Lung (tissue), 12 donors: Measurements from ENCODE around the gene PTPRN2. TPM values are rescaled to one million over a fixed set of nuclear protein-coding genes. Genes with fewer than 3 reads are reported as not detected.

Experiments
- ATAC-seq: fragments of 200-7000 bp; cut with Tn5 transposase; one replicate; pipeline ENCODE4 v1.9.1; 2020; ENCODE audit warnings: moderate number of reproducible peaks; ENCODE audit not compliant: insufficient read depth, low FRiP score
- DNase-seq, 3 donors: peaks; one replicate each; pipeline ENCODE4 v3.0.0-alpha.2; 2013 to 2017
- H3K27ac ChIP-seq, 2 donors: one replicate each; pipeline ENCODE4 v1.5.1; 2013; ENCODE audit warnings: mild to moderate bottlenecking in 2 of 2, moderate library complexity in 2 of 2, control low read depth in 1 of 2, inconsistent platforms in 1 of 2, low read depth in 1 of 2, low read length in 1 of 2
- H3K27me3 ChIP-seq, 3 donors: one replicate each; pipeline ENCODE4 v1.5.1; 2013; ENCODE audit warnings: low read length in 2 of 3; ENCODE audit not compliant: control insufficient read depth in 3 of 3, insufficient read depth in 3 of 3
- H3K36me3 ChIP-seq, 4 donors: one replicate each; pipeline ENCODE4 v1.5.1; 2013; ENCODE audit warnings: low read length in 4 of 4, mild to moderate bottlenecking in 1 of 4, moderate library complexity in 1 of 4; ENCODE audit not compliant: control insufficient read depth in 4 of 4, insufficient read depth in 4 of 4
- H3K4me1 ChIP-seq, 5 donors: one replicate each; pipeline ENCODE4 v1.5.1; 2013; ENCODE audit warnings: low read length in 5 of 5, mild to moderate bottlenecking in 2 of 5, moderate library complexity in 1 of 5; ENCODE audit not compliant: control insufficient read depth in 5 of 5, insufficient read depth in 5 of 5
- H3K4me3 ChIP-seq: one replicate; pipeline ENCODE4 v1.5.1; 2013; ENCODE audit warnings: mild to moderate bottlenecking, control low read depth, moderate library complexity
- H3K9ac ChIP-seq, 2 donors: one replicate each; pipeline ENCODE4 v1.5.1; 2013; ENCODE audit warnings: low read length in 2 of 2, control low read depth in 1 of 2; ENCODE audit not compliant: insufficient read depth in 1 of 2
- H3K9me3 ChIP-seq, 4 donors: one replicate each; pipeline ENCODE4 v1.5.1; 2013; ENCODE audit warnings: low read length in 3 of 4, mild to moderate bottlenecking in 1 of 4, moderate library complexity in 1 of 4; ENCODE audit not compliant: control insufficient read depth in 4 of 4, insufficient read depth in 3 of 4
- WGBS, 2 donors: extraction: QIAGEN DNeasy Blood & Tissue Kit; methylation state at CpG; one replicate each; pipeline ENCODE4 v1.1.7; 2013; 5-methylcytosine and 5-hydroxymethylcytosine counted together
- polyA plus RNA-seq, 2 donors: library from polyadenylated mRNA; stranded (reverse); fragments of 200-250 nt; gene quantifications; one replicate each; pipeline ENCODE4 v1.2.1, GENCODE V29; 2013
- total RNA-seq, 2 donors: library from RNA; depleted of rRNA in 1 of 2; stranded (reverse); fragments of >200 nt in 1 of 2; gene quantifications; one replicate each; pipeline ENCODE4 v1.2.1, GENCODE V29; 2014 to 2021
- TF ChIP-seq, protein P1 (sequence below): IDR thresholded peaks from 2 replicates; pipeline ENCODE4 v1.5.1; 2012; ENCODE audit warnings: mild to moderate bottlenecking; ENCODE audit errors: control extremely low read depth, extremely low read depth
- donor health status: control.
- donor health status: control.
- donor health status: Bipolar disorder and iron deficiency.
- donor health status: healthy.
- donor health status: DM: yes; HTN: yes; CAD: no.

Gene PTPRN2
- total and polyA plus RNA-seq, 4 donors, result 2.1 to 7.4 (median 4.4) TPM

DNA sequence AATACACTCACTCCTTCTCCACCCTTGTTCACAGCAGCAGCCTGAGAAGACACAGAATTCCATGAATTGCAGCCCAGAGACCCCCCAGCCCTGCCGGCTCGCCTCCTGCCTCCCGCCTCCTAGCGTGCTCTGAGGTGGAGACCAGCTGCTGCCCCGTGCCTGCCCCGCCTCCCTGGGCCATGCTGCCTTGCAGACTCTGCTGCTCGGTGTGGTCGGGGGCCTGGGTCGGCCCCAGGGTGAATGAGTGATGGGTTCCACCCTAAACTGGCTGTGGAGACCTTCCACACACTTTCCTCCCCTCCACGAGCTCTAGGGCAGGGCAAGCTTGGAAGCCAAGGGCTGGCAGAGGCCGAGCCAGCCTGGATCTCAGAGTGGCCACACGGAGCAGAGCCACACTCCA lies 771.5 kb downstream of the PTPRN2 start:
- ATAC-seq (no peak), DNase-seq (peak in 2 of 3 donors; percentile 5 to 23)
- no peaks in the 10 kb centered on the region for H3K4me1 ChIP-seq
- H3K4me3 ChIP-seq, result no peak overlapping the region
- H3K9me3 ChIP-seq, result peaks cover 0 to 14% (median 0%) of the 10 kb centered on the region in 4 donors
- no peak overlapping the region for H3K9ac ChIP-seq
- H3K27ac ChIP-seq, result no peak overlapping the region
- no peaks in the 10 kb centered on the region for H3K36me3 ChIP-seq
- WGBS, 2 donors, result 61 to 74% methylated on average over 12 of the region's 12 CpGs
- peaks cover 0 to 4% (median 0%) of the 10 kb centered on the region in 3 donors for H3K27me3 ChIP-seq
- TF ChIP-seq, protein P1, sequence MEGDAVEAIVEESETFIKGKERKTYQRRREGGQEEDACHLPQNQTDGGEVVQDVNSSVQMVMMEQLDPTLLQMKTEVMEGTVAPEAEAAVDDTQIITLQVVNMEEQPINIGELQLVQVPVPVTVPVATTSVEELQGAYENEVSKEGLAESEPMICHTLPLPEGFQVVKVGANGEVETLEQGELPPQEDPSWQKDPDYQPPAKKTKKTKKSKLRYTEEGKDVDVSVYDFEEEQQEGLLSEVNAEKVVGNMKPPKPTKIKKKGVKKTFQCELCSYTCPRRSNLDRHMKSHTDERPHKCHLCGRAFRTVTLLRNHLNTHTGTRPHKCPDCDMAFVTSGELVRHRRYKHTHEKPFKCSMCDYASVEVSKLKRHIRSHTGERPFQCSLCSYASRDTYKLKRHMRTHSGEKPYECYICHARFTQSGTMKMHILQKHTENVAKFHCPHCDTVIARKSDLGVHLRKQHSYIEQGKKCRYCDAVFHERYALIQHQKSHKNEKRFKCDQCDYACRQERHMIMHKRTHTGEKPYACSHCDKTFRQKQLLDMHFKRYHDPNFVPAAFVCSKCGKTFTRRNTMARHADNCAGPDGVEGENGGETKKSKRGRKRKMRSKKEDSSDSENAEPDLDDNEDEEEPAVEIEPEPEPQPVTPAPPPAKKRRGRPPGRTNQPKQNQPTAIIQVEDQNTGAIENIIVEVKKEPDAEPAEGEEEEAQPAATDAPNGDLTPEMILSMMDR, result no peak

DNA sequence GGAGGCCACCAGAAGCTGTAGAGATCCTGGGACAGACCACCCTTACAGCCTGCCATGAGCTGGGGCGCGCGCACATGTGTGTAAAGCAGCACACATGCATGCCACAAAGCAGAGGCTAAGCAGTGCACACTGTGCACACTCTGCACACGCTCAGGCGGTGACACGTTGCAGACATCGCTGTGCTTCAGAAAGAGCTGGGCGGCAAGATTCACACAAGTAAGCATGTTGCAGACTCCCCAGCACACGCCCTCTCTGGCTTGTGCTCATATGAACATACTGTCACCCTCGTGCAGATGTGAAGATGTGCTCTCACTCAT lies 772.0 kb downstream of the PTPRN2 start:
- Histone ChIP-seq H3K4me1 (no peaks in the 10 kb centered on the region), H3K9ac (no peak overlapping the region), H3K4me3 (no peak overlapping the region), H3K27me3 (peaks cover 0 to 4% (median 0%) of the 10 kb centered on the region in 3 donors), H3K36me3 (no peaks in the 10 kb centered on the region), H3K9me3 (peaks cover 0 to 14% (median 0%) of the 10 kb centered on the region in 4 donors), H3K27ac (no peak overlapping the region)
- DNase-seq, result no peak
- TF ChIP-seq, protein P1, result no peak
- ATAC-seq, result no peak
- 90 to 94% methylated on average over 10 of the region's 10 CpGs for WGBS, 2 donors

DNA sequence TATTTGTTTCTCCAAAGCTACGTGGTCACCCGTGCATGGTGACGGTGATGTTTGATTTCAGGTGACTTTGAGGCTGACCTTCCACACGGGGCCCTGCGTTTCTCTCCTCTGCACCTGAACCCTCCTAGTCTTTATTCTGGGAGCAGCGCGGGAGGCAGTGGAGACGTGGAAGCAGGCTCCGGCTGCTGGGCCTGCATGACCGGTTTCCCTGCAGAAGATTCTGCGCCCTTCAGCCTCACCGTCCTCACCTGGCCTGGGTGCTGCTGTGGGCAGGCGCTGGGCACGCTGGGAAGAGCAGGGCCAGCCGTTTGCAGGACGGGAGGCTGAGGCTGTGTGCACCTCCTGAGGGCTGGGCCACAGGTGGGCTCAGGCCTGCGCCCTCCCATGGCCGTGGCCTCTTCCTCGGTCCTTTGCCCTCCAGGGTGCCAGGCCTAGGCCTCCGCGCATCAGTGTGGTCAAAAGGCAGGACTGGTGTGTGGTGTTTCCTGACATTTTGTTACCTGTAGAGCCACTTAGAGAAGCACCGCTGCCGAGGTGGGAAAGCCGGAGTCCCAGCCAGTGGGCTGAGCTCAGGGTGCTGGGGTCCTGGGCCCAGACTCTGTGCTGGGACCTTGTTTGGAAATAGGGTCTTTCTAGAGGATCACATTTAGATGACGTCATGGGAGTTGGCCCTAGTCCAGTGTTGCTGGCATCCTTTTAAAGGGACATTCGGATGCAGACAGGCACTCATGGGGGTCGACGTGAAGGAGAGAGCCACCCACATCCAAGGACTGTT lies 772.5 kb downstream of the PTPRN2 start:
- TF ChIP-seq, protein P1, result no peak
- no peaks in the 10 kb centered on the region for H3K4me1 ChIP-seq
- ATAC-seq (no peak), DNase-seq (peak in 1 of 3 donors; percentile 7)
- no peak overlapping the region for H3K9ac ChIP-seq
- H3K36me3 ChIP-seq, result no peaks in the 10 kb centered on the region
- H3K9me3 ChIP-seq, result peaks cover 0 to 14% (median 0%) of the 10 kb centered on the region in 4 donors
- no peak overlapping the region for H3K27ac ChIP-seq
- H3K4me3 ChIP-seq, result no peak overlapping the region
- 72 to 89% methylated on average over 28 of the region's 28 CpGs for WGBS, 2 donors
- peaks cover 0 to 4% (median 0%) of the 10 kb centered on the region in 3 donors for H3K27me3 ChIP-seq
